ENCODE data around the gene CARMIL1.

CARMIL1 gene

DNA sequence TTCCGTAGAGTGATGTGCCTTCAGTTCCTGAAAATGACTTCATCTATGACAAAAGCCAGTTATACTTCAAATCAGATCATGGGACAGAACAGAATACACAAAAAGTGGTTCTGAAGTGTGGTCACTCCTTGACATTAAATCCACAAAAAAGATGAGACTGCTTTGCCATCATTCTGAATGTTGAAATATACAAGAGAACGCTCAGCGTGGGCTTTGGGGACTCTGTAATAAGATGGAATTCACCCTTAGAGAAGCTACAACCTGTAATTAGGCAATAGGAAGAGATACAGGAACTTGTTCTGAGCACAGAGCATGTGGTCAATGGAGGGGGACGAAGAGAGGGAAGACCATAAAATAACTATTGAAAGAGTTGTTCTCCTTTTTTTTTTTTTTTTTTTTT is 184.3 kb downstream of the CARMIL1 start:
- Histone ChIP-seq H3K79me2 (ENCODE audit: insufficient read depth, low read length) (no peaks in the 10 kb centered on the region), H4K20me1 (ENCODE audit: insufficient read depth, low read length, poor library complexity, severe bottlenecking) (no peaks in the 10 kb centered on the region), H3F3A (ENCODE audit: low read depth) (no peaks in the 10 kb centered on the region), H3K36me3 (ENCODE audit: insufficient read depth, low read length) (no peaks in the 10 kb centered on the region), H3K9ac (ENCODE audit: low read depth, low read length, poor library complexity, severe bottlenecking) (no peak overlapping the region), H3K4me3 (ENCODE audit: low read length, poor library complexity, severe bottlenecking) (no peak overlapping the region), H2AFZ (ENCODE audit: low read length) (no peak overlapping the region), H3K9me3 (ENCODE audit: insufficient read depth, low read depth, low read length) (no peaks in the 10 kb centered on the region), H3K9me2 (replicated peaks; ENCODE audit: low read depth, low read length) (no peaks in the 10 kb centered on the region), H3K4me1 (ENCODE audit: insufficient read depth, low read length, poor library complexity, severe bottlenecking) (peaks cover 4% of the 10 kb centered on the region), H3K4me2 (ENCODE audit: low read depth, low read length, poor library complexity, severe bottlenecking) (no peak overlapping the region), H3K27me3 (ENCODE audit: insufficient read depth, low read length, poor library complexity, severe bottlenecking) (no peaks in the 10 kb centered on the region)
- TF ChIP-seq EZH2phosphoT487 (IDR thresholded peaks at IDR 0.05; ENCODE audit: borderline replicate concordance) (no peak), CTCF (conservative IDR thresholded peaks at IDR 0.05; ENCODE audit: low read length) (no peak)

DNA sequence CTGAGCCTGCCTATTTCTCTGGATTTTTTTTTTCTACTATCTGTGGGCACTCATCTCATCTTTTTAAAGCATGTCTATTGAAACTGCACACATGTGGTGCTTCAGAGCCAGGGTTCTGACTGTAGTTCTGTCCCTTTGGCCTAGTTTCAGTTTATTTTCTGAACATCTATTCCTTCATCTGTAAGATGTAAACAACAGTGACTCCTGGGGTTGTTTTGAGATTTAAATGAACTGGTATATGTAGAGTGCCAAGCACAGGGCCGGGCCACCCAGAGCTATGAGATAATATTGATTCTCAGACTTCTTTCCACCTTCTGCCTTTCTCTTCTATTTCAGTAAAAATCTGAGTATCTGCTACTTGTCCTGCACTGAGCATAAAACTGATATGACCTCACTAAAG is 185.1 kb downstream of the CARMIL1 start:
- no peaks in the 10 kb centered on the region for H3K9me3 ChIP-seq (ENCODE audit: insufficient read depth, low read depth, low read length)
- no peaks in the 10 kb centered on the region for H3K79me2 ChIP-seq (ENCODE audit: insufficient read depth, low read length)
- no peak overlapping the region for H3K4me3 ChIP-seq (ENCODE audit: low read length, poor library complexity, severe bottlenecking)
- H4K20me1 ChIP-seq (ENCODE audit: insufficient read depth, low read length, poor library complexity, severe bottlenecking): no peaks in the 10 kb centered on the region
- H3F3A ChIP-seq (ENCODE audit: low read depth): no peaks in the 10 kb centered on the region
- no peaks in the 10 kb centered on the region for H3K9me2 ChIP-seq (replicated peaks; ENCODE audit: low read depth, low read length)
- H3K36me3 ChIP-seq (ENCODE audit: insufficient read depth, low read length): no peaks in the 10 kb centered on the region
- no peak overlapping the region for H2AFZ ChIP-seq (ENCODE audit: low read length)
- no peak overlapping the region for H3K9ac ChIP-seq (ENCODE audit: low read depth, low read length, poor library complexity, severe bottlenecking)
- no peak overlapping the region for H3K4me2 ChIP-seq (ENCODE audit: low read depth, low read length, poor library complexity, severe bottlenecking)
- H3K4me1 ChIP-seq (ENCODE audit: insufficient read depth, low read length, poor library complexity, severe bottlenecking): peaks cover 4% of the 10 kb centered on the region
- H3K27me3 ChIP-seq (ENCODE audit: insufficient read depth, low read length, poor library complexity, severe bottlenecking): no peaks in the 10 kb centered on the region
- TF ChIP-seq EZH2phosphoT487 (IDR thresholded peaks at IDR 0.05; ENCODE audit: borderline replicate concordance): no peak
- TF ChIP-seq CTCF (conservative IDR thresholded peaks at IDR 0.05; ENCODE audit: low read length): no peak

DNA sequence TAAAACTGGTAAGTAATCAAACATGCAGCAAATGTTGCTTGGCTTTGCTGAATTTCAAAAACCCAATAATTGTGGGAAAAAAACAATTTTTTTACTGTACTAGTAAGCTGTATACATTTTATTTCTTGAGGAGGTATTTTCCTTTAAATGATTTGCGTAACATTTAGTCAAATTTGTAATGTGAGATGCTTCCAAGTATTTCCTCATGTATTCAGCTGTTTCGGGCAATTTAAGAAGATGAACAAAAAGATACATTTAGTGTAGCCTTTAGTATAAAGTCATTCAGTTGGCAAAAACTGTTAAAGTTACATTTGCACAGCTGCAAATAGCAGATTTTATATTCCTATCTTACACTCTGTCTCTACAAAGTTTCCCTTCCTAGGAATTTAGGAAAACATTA is 186.8 kb downstream of the CARMIL1 start:
- Histone ChIP-seq H3K9ac (ENCODE audit: low read depth, low read length, poor library complexity, severe bottlenecking) (no peak overlapping the region), H3K27me3 (ENCODE audit: insufficient read depth, low read length, poor library complexity, severe bottlenecking) (no peaks in the 10 kb centered on the region), H3K9me2 (replicated peaks; ENCODE audit: low read depth, low read length) (no peaks in the 10 kb centered on the region), H2AFZ (ENCODE audit: low read length) (no peak overlapping the region), H3F3A (ENCODE audit: low read depth) (no peaks in the 10 kb centered on the region), H3K79me2 (ENCODE audit: insufficient read depth, low read length) (no peaks in the 10 kb centered on the region), H3K4me1 (ENCODE audit: insufficient read depth, low read length, poor library complexity, severe bottlenecking) (peaks cover 4% of the 10 kb centered on the region), H3K4me3 (ENCODE audit: low read length, poor library complexity, severe bottlenecking) (no peak overlapping the region), H4K20me1 (ENCODE audit: insufficient read depth, low read length, poor library complexity, severe bottlenecking) (no peaks in the 10 kb centered on the region), H3K4me2 (ENCODE audit: low read depth, low read length, poor library complexity, severe bottlenecking) (no peak overlapping the region), H3K9me3 (ENCODE audit: insufficient read depth, low read depth, low read length) (no peaks in the 10 kb centered on the region), H3K36me3 (ENCODE audit: insufficient read depth, low read length) (no peaks in the 10 kb centered on the region)
- TF ChIP-seq EZH2phosphoT487 (IDR thresholded peaks at IDR 0.05; ENCODE audit: borderline replicate concordance): no peak
- no peak for TF ChIP-seq CTCF (conservative IDR thresholded peaks at IDR 0.05; ENCODE audit: low read length)
